ENCODE data around the gene TTC34.
"Not testable (repeated sequence)": the region's sequence is repeated elsewhere in the genome, so short reads cannot be mapped to it uniquely, and the experiment has no call there.

The TTC34 gene

DNA sequence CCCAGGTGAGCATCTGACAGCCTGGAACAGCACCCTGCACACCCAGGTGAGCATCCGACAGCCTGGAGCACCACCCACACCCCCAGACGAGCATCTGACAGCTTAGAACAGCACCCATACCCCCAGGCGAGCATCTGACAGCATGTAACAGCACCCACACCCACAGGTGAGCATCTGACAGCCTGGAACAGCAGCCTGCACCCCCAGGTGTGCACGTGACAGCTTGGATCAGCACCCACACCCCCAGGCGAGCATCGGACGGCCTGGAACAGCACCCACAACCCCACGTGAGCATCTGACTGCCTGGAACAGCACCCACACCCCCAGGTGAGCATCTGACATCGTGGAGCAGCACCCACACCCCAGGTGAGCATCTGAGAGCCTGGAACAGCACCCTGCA is 116.6 kb downstream of the TTC34 start:
- H3K27ac ChIP-seq: not testable (repeated sequence)

DNA sequence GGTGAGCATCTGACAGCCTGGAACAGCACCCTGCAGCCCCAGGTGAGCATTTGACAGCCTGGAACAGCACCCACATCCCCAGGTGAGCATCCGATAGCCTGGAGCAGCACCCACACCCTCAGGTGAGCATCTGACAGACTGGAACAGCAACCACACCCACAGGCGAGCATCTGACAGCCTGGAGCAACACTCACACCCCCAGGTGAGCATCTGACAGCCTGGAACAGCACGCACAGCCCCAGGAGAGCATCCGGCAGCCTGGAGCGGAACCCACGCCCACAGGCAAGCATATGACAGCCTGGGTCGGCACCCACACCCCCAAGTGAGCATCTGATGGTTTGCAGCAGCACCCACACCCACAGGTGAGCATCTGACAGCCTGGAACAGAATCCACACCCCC is 117.5 kb downstream of the TTC34 start:
- not testable (repeated sequence) for H3K27ac ChIP-seq

DNA sequence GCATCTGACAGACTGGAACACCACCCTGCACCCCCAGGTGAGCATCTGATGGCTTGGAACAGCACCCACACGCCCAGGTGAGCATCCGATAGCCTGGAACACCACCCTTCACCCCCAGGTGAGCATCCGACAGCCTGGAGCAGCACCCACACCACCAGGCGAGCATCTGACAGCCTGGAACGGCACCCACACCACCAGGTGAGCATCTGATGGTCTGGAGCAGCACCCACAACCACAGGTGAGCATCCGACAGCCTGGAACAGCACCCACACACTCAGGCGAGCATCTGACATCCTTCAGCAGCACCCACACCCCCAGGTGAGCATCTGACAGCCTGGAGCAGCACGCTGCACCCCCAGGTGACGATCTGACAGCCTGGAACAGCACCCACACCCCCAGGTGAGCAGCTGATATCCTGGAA is 118.2 kb downstream of the TTC34 start:
- not testable (repeated sequence) for H3K27ac ChIP-seq

DNA sequence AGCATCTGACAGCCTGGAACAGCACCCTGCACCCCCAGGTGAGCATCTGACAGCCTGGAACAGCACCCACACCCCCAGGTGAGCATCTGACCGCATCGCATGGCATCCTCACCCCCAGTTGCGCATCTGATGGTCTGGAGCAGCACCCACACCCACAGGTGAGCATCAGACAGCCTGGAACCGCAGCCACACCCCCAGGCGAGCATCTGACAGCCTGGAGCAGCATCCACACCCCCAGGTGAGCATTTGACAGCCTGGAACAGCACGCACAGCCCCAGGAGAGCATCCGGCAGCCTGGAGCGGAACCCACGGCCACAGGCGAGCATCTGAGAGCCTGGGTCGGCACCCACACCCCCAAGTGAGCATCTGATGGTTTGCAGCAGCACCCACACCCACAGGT is 118.6 kb downstream of the TTC34 start:
- H3K27ac ChIP-seq: not testable (repeated sequence)

DNA sequence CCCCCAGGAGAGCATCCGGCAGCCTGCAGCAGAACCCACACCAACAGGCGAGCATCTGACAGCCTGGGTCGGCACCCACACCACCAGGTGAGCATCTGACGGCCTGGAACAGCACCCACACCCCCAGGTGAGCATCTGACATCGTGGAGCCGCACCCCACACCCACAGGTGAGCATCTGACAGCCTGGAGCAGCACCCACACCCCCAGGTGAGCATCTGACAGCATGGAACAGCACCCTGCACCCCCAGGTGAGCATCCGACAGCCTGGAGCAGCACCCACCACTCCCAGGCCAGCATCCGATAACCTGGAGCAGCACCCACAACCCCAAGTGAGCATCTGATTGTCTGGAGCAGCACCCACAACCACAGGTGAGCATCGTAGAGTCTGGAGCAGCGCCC is 124.8 kb downstream of the TTC34 start:
- H3K27ac ChIP-seq: not testable (repeated sequence)

DNA sequence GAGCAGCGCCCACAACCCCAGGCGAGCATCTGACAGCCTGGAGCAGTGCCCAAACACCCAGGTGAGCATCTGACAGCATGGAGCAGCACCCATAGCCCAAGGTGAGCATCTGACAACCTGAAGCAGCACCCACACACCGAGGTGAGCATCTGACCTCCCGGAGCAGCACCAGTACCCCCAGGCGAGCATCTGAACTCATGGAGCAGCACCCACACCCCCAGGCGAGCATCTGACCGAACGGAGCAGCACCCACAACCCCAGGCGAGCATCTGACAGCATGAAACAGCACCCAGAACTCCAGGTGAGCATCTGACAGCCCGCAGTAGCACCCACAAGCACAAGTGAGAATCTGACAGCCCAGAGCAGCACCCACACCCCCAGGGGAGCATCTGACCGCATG is 129.8 kb downstream of the TTC34 start:
- H3K27ac ChIP-seq: not testable (repeated sequence)

DNA sequence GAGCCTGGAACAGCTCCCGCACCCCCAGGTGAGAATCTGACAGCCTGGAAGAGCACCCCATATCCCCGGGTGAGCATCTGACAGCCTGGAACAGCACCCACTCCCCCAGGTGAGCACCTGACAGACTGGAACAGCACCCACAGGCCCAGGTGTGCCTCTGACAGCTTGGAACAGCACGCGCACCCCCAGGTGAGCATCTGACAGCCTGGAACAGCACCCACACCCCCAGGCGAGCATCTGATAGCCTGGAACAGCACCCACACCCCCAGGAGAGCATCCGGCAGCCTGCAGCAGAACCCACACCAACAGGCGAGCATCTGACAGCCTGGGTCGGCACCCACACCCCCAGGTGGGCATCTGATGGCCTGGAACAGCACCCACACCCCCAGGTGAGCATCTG is 141.7 kb downstream of the TTC34 start:
- H3K27ac ChIP-seq: not testable (repeated sequence)

DNA sequence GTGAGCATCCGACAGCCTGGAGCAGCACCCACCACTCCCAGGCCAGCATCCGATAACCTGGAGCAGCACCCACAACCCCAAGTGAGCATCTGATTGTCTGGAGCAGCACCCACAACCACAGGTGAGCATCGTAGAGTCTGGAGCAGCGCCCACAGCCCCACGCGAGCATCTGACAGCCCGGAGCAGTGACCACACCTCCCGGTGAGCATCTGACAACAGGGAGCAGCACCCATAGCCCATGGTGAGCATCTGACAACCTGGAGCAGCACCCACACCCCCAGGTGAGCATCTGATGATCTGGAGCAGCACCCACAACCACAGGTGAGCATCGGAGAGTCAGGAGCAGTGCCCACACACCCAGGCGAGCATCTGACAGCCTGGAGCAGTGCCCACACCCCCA is 143.6 kb downstream of the TTC34 start:
- H3K27ac ChIP-seq: not testable (repeated sequence)

DNA sequence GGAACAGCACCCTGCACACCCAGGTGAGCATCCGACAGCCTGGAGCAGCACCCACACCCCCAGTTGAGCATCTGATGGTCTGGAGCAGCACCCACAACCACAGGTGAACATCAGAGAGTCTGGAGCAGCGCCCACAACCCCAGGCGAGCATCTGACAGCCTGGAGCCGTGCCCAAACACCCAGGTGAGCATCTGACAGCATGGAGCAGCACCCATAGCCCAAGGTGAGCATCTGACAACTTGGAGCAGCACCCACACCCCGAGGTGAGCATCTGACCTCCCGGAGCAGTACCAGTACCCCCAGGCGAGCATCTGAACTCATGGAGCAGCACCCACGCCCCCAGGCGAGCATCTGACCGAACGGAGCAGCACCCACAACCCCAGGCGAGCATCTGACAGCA is 144.4 kb downstream of the TTC34 start:
- not testable (repeated sequence) for H3K27ac ChIP-seq

DNA sequence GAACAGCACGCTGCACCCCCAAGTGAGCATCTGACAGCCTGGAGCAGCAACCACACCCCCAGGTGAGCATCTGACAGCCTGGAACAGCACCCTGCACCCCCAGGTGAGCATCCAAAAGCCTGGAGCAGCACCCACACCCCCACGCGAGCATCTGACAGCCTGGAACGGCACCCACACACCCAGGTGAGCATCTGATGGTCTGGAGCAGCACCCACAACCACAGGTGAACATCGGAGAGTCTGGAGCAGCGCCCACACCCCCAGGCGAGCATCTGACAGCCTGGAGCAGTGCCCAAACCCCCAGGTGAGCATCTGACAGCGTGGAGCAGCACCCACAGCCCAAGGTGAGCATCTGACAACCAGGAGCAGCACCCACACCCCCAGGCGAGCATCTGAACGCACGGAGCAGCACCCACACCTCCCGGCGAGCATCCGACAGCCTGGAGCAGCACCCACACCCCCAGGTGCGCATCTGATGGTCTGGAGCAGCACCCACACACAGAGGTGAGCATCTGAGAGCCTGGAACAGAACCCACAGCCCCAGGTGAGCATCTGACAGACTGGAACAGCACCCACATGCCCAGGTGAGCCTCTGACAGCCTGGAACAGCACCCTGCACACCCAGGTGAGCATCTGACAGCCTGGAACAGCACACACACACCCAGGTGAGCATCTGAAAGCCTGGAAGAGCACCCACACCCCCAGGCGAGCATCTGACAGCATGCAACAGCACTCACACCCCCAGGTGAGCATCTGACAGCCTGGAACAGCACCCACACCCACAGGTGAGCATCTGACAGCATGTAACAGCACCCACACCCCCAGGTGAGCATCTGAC is 145.7 kb downstream of the TTC34 start:
- H3K27ac ChIP-seq: not testable (repeated sequence)

DNA sequence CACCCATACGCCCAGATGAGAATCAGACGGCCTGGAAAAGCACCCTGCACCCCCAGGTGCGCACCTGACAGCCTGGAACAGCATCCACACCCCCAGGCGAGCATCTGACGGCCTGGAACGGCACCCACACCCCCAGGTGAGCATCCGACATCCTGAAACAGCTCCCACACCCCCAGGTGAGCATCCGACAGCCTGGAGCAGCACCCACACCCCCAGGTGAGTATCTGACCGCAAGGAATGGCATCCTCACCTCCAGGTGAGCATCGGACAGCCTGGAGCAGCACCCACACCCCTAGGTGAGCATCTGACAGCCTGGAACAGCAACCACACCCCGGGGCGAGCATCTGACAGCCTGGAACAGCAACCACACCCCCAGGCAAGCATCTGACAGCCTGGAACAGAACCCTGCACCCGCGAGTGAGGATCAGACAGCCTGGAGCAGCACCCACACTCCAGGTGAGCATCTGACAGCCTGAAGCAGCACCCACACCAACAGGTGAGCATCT is 147.0 kb downstream of the TTC34 start:
- not testable (repeated sequence) for H3K27ac ChIP-seq

DNA sequence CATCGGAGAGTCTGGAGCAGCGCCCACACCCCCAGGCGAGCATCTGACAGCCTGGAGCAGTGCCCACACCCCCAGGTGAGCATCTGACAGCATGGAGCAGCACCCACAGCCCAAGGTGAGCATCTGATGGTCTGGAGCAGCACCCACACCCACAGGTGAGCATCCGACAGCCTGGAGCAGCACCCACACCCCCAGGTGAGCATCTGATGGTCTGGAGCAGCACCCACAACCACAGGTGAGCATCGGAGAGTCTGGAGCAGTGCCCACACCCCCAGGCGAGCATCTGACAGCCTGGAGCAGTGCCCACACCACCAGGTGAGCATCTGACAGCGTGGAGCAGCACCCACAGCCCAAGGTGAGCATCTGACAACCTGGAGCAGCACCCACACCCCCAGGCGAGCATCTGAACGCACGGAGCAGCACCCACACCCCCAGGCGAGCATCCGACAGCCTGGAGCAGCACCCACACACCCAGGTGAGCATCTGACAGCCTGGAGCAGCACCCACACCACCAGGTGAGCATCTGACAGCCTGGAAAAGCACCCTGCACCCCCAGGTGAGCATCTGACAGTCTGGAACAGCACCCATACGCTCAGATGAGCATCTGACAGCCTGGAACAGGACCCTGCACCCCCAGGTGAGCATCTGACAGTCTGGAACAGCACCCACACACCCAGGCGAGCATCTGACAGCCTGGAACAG is 147.6 kb downstream of the TTC34 start:
- H3K27ac ChIP-seq: not testable (repeated sequence)

DNA sequence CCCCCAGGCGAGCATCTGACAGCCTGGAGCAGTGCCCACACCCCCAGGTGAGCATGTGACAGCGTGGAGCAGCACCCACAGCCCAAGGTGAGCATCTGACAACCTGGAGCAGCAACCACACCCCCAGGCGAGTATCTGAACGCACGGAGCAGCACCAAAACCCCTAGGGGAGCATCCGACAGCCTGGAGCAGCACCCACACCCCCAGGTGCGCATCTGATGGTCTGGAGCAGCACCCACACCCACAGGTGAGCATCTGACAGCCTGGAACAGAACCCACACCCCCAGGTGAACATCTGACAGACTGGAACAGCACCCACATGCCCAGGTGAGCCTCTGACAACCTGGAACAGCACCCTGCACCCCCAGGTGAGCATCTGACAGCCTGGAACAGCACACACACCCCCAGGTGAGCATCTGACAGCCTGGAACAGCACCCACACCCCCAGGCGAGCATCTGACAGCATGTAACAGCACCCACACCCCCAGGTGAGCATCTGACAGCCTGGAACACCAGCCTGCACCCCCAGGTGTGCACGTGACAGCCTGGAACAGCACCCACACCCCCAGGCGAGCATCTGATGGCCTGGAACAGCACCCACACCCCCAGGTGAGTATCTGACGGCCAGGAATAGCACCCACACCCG is 148.4 kb downstream of the TTC34 start:
- H3K27ac ChIP-seq: not testable (repeated sequence)

DNA sequence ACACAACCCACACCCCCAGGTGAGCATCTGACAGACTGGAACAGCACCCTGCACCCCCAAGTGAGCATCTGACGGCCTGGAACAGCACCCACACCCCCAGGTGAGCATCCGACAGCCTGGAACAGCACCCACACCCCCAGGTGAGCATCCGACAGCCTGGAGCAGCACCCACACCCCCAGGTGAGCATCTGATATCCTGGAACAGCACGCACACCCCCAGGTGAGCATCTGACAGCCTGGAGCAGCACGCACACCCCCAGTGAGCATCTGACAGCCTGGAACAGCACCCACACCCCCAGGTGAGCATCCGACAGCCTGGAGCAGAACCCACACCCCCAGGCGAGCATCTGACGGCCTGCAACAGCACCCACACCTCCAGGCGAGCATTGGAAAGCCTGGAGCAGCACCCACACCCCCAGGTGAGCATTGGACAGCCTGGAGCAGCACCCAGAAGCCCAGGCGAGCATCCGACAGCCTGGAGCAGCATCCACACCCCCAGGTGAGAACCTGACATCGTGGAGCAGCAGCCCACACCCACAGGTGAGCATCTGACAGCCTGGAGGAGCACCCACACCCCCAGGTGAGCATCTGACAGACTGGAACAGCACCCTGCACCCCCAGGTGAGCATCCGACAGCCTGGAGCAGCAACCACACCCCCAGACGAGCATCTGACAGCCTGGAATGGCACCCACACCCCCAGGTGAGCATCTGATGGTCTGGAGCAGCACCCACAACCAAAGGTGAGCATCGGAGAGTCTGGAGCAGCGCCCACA is 149.2 kb downstream of the TTC34 start:
- not testable (repeated sequence) for H3K27ac ChIP-seq

DNA sequence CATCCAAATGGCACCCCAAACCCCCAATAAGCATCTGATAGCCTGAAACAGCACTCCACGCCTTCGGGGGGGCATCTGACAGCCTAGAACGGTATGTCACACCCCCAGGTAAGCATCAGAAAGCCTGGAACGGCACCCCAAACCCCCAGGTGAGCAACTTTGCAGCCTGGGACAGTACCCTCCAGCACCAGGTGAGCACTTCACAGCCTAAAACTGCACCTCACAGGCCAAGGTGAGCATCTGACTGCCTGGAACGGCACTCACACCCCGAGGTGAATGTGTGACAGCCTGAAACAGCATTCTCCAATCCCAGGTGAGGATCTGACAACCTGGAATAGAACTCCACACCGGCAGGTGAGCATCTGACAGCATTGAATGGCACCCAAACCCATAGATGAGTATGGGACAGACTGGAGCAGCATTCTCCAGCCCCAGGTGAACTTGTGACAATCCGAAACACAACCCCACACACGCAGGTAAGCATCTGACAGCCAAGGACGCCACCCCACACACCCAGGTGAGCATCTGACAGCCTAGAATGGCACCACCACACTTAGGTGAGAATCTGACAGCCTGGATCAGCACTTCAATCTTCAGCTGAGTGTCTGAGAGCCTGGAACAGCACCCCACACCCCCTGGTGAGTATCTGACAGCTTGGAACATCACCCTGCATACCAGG is 150.4 kb downstream of the TTC34 start:
- H3K27ac ChIP-seq: no peak overlapping the region
- no peak for TF ChIP-seq ZFX (IDR thresholded peaks at IDR 0.05; ENCODE audit: borderline replicate concordance)
- TF ChIP-seq, protein P1, sequence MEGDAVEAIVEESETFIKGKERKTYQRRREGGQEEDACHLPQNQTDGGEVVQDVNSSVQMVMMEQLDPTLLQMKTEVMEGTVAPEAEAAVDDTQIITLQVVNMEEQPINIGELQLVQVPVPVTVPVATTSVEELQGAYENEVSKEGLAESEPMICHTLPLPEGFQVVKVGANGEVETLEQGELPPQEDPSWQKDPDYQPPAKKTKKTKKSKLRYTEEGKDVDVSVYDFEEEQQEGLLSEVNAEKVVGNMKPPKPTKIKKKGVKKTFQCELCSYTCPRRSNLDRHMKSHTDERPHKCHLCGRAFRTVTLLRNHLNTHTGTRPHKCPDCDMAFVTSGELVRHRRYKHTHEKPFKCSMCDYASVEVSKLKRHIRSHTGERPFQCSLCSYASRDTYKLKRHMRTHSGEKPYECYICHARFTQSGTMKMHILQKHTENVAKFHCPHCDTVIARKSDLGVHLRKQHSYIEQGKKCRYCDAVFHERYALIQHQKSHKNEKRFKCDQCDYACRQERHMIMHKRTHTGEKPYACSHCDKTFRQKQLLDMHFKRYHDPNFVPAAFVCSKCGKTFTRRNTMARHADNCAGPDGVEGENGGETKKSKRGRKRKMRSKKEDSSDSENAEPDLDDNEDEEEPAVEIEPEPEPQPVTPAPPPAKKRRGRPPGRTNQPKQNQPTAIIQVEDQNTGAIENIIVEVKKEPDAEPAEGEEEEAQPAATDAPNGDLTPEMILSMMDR (IDR thresholded peaks at IDR 0.05): no peak
